Naive thymus-derived CD4-positive, alpha-beta T cell (primary cell): ENCODE data around the gene TTC31. TPM values are rescaled to one million over a fixed set of nuclear protein-coding genes. Genes with fewer than 3 reads are reported as not detected.

ENCODE experiments used
- ATAC-seq: fragments of 150-1000 bp; cut with Tn5 transposase; 2 replicates; pipeline ENCODE4 v1.10.0; 2021; ENCODE audit warnings: mild to moderate bottlenecking, moderate library complexity
- CTCF ChIA-PET: fragments of 350-600 bp; sonication (Branson Sonifier 250); formaldehyde crosslinking; loops from one replicate; lab custom pipeline; 2021; ENCODE audit warnings: antibody characterized with exemption; lab: Charles Lee
- POLR2A ChIA-PET: fragments of 350-600 bp; sonication (Branson Sonifier 250); formaldehyde crosslinking; loops from one replicate; lab custom pipeline; 2021; ENCODE audit warnings: antibody characterized with exemption, inconsistent platforms; lab: Charles Lee
- DNase-seq, 9 donors: peaks; one replicate each; pipeline versions ENCODE4 v3.0.0 to v3.0.0-alpha.2; 2020 to 2022; ENCODE audit warnings: mixed read lengths in 1 of 9
- H3K27ac ChIP-seq: one replicate; pipeline ENCODE4 v1.7.0; 2013; ENCODE audit warnings: mild to moderate bottlenecking, low read depth, low read length, moderate library complexity
- H3K27me3 ChIP-seq, 2 donors: one replicate each; pipeline ENCODE4 v1.7.0; 2013; ENCODE audit warnings: low read length in 2 of 2, mild to moderate bottlenecking in 2 of 2, moderate library complexity in 2 of 2; ENCODE audit not compliant: control insufficient read depth in 2 of 2, insufficient read depth in 2 of 2
- H3K36me3 ChIP-seq, 3 experiments: 1 replicate in 2 of 3; 2 replicates in 1 of 3; pipeline ENCODE4 v1.7.0; 2013; ENCODE audit warnings: low read length in 3 of 3, mild to moderate bottlenecking in 3 of 3, moderate library complexity in 1 of 3; ENCODE audit not compliant: insufficient read depth in 3 of 3, control insufficient read depth in 2 of 3
- H3K4me1 ChIP-seq, 2 donors: one replicate each; pipeline ENCODE4 v1.7.0; 2013; ENCODE audit warnings: low read length in 2 of 2, mild to moderate bottlenecking in 2 of 2, moderate library complexity in 1 of 2; ENCODE audit not compliant: control insufficient read depth in 2 of 2, insufficient read depth in 2 of 2
- H3K4me3 ChIP-seq: 2 replicates; pipeline ENCODE4 v1.7.0; 2013; ENCODE audit warnings: mild to moderate bottlenecking, low read length
- H3K9me3 ChIP-seq, 3 experiments: 1 replicate in 2 of 3; 2 replicates in 1 of 3; pipeline ENCODE4 v1.7.0; 2013; ENCODE audit warnings: low read length in 3 of 3; ENCODE audit not compliant: control insufficient read depth in 2 of 3
- H3K27ac Mint-ChIP-seq, 9 donors: one replicate each; pipeline ENCODE4 v1.8.0; 2020 to 2022; ENCODE audit warnings: mixed read lengths in 9 of 9, mild to moderate bottlenecking in 8 of 9, moderate library complexity in 5 of 9, inconsistent platforms in 2 of 9
- H3K27me3 Mint-ChIP-seq, 5 donors: one replicate each; pipeline ENCODE4 v1.8.0; 2021 to 2022; ENCODE audit warnings: mixed read lengths in 5 of 5, mild to moderate bottlenecking in 1 of 5
- H3K36me3 Mint-ChIP-seq, 5 donors: one replicate each; pipeline ENCODE4 v1.8.0; 2020 to 2022; ENCODE audit warnings: mixed read lengths in 5 of 5, mild to moderate bottlenecking in 3 of 5, inconsistent platforms in 1 of 5
- H3K4me1 Mint-ChIP-seq, 7 donors: one replicate each; pipeline ENCODE4 v1.8.0; 2020 to 2022; ENCODE audit warnings: mixed read lengths in 7 of 7, mild to moderate bottlenecking in 3 of 7, inconsistent platforms in 1 of 7
- H3K4me3 Mint-ChIP-seq, 10 donors: one replicate each; pipeline ENCODE4 v1.8.0; 2020 to 2022; ENCODE audit warnings: mild to moderate bottlenecking in 10 of 10, mixed read lengths in 10 of 10, moderate library complexity in 6 of 10, inconsistent platforms in 2 of 10
- H3K9me3 Mint-ChIP-seq, 11 donors: one replicate each; pipeline ENCODE4 v1.8.0; 2020 to 2022; ENCODE audit warnings: mixed read lengths in 11 of 11, mild to moderate bottlenecking in 4 of 11, inconsistent platforms in 1 of 11, moderate library complexity in 1 of 11
- intact Hi-C, 2 donors: fragments of 100-400 bp; cut with micrococcal nuclease; formaldehyde crosslinking; loops; one replicate each; pipeline ENCODE4 v1.15.1; 2023
- polyA plus RNA-seq, 2 donors: library from polyadenylated mRNA; unstranded; fragments of 300-500 nt; fragmentation: Illumina TruSeq; gene quantifications; one replicate each; pipeline ENCODE4 v1.2.3, GENCODE V29; 2021
- total RNA-seq, 6 experiments: library from RNA in 5 of 6; stranded (reverse) in 5 of 6; gene quantifications; 1 replicate in 5 of 6; 2 replicates in 1 of 6; pipeline ENCODE4 v1.2.3 and lab custom pipeline; 2021 to 2026

TTC31 gene
- total and polyA plus RNA-seq, 7 experiments from 2014 or later = 19.8 to 50.4 (median 35.9) TPM

DNA sequence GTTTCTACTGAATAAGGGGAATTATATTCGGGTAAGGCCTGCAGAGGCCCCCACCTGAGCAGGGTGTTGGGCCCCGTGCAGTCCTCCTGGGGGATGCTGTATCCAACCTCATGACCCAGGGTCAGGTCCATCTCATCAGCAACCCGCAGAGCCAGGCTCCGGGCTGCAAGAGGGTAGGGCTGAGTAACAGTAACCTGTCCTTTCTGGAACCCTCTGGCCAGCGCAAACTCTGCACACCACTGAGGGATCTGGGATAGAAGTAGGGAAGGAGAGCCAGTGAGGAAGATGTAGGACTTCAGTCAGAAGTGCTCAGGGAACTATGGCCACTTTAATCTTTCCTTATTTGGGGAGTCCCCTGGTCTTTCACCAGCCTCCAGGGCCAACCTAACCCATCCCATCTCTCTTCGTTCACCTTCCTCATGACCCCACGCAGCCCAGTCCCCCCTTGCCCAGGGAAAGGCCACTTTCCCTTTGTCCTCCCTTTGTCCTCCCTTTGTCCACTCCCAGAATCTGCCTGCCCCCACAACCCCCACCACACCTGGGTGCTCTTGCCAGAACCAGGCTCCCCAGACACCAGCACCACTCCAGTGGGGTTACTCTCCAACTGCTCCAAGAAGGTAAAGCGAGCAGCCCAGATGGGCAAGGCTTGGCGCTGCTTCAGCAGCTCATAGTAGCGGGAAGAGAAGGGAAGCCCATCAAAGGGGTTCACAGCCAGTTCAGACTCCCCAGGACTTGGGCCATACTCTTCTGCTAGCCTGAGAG is 42.3 kb downstream of the TTC31 start:
- CTCF ChIA-PET = interaction anchor here (2.3 kb wide), 1 partner anchor 42 kb away, joined by 6 read pairs; the partner anchor contains the start of genes CCDC142 and TTC31
- Mint-ChIP-seq H3K27me3 (peaks cover 11 to 13% (median 12%) of the 10 kb centered on the region in 5 donors), H3K36me3 (peaks cover 8 to 31% (median 21%) of the 10 kb centered on the region in 5 donors), H3K27ac (no peak overlapping the region), H3K4me3 (no peak overlapping the region), H3K9me3 (no peaks in the 10 kb centered on the region), H3K4me1 (peaks cover 16 to 29% (median 26%) of the 10 kb centered on the region in 7 donors)
- Histone ChIP-seq H3K36me3 (peaks cover 0 to 33% (median 6%) of the 10 kb centered on the region in 3 experiments), H3K27ac (no peak overlapping the region), H3K9me3 (no peaks in the 10 kb centered on the region), H3K27me3 (no peaks in the 10 kb centered on the region), H3K4me3 (no peak overlapping the region), H3K4me1 (peaks cover 0 to 10% of the 10 kb centered on the region in 2 donors)
- DNase-seq (no peak), ATAC-seq (no peak)
- intact Hi-C loops = loop anchor here in 1 of 2 donors (5.0 kb wide), 2 partner anchors 328 to 598 kb away; partner anchors contain the start of genes DGUOK and MTHFD2
- POLR2A ChIA-PET = interaction anchor here (1.3 to 2.0 kb wide), 2 partner anchors 10 to 14 kb away, joined by 4 to 8 read pairs; partner anchors contain the start of gene TLX2

DNA sequence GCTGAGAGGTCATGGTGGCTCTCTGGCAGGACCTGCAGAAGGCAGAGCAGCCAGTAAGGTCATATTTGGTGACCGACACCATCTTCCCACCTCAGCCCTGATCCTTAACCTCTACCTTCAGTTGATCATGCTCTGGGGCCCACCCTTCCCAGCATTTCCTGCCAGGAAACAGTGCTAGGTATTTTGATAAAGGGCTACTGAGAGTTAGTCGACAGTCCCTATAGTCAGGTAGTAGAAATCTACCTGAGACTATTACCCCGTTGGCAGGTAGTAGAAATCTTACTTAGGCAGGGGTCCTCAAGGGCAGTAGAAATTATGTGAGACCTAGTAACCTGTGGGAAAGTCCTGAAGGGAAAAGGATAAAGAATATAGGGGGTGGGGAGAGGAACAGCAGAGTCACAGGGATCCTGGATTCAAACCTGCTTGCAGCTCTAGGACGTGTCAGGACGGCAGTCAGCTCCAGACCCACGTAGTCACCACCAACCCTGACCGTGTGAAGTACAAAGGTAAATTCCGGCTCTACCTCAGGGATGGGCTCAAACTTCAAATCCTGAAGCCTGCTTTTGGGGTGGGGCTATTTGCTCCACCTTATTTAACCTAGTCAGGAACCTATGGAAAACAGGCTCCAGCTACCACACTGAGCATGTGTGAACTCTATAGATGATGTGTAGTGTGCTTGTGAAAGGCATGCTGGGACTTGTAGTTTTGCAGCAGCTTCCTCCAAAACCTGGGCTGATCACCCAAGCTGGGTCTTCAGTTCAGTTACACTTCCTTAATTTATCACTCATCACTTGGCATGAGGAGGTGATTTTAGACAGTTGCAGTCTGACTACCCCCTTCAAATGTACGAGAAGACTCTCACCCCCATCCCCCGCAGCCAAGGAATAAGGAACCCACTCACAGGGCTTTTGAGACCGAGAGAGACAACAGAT is 43.1 kb downstream of the TTC31 start, which contains the start of gene DQX1:
TSS of gene DQX1 (minus strand) at position 515 of the 932 bp plus-strand sequence. CDS start at position 13, 502 bp downstream.
- Histone ChIP-seq H3K4me1 (peaks cover 4 to 15% of the 10 kb centered on the region in 2 donors), H3K27ac (no peak within 1 kb of the TSS), H3K27me3 (no peaks in the 10 kb centered on the region), H3K9me3 (no peaks in the 10 kb centered on the region), H3K36me3 (peaks cover 0 to 35% (median 6%) of the 10 kb centered on the region in 3 experiments), H3K4me3 (no peak within 1 kb of the TSS)
- Mint-ChIP-seq H3K36me3 (peaks cover 8 to 30% (median 21%) of the 10 kb centered on the region in 5 donors), H3K4me1 (peaks cover 16 to 35% (median 32%) of the 10 kb centered on the region in 7 donors), H3K27ac (peak within 1 kb of the TSS in 3 of 9 donors; percentile 28 to 46 (median 43)), H3K9me3 (no peaks in the 10 kb centered on the region), H3K4me3 (peak within 1 kb of the TSS in 6 of 10 donors; percentile 10 to 94 (median 32)), H3K27me3 (peaks cover 3 to 9% (median 3%) of the 10 kb centered on the region in 5 donors)
- CTCF ChIA-PET = interaction anchor here (0.6 to 2.3 kb wide), 4 partner anchors 17 to 276 kb away, joined by 3 to 6 read pairs (median 3); partner anchors contain the start of genes CCDC142 and TTC31
- intact Hi-C loops = loop anchor here in 1 of 2 donors (5.0 kb wide), 2 partner anchors 329 to 599 kb away; partner anchors contain the start of genes DGUOK and MTHFD2
- DNase-seq = peak in 3 of 9 donors; percentile 33 to 42 (median 41)
- no peak for ATAC-seq
- POLR2A ChIA-PET = interaction anchor here (0.6 to 2.0 kb wide), 9 partner anchors 8 to 789 kb away, joined by 3 to 9 read pairs (median 4); partner anchors contain the start of genes TLX2, TPRKB and WBP1

DNA sequence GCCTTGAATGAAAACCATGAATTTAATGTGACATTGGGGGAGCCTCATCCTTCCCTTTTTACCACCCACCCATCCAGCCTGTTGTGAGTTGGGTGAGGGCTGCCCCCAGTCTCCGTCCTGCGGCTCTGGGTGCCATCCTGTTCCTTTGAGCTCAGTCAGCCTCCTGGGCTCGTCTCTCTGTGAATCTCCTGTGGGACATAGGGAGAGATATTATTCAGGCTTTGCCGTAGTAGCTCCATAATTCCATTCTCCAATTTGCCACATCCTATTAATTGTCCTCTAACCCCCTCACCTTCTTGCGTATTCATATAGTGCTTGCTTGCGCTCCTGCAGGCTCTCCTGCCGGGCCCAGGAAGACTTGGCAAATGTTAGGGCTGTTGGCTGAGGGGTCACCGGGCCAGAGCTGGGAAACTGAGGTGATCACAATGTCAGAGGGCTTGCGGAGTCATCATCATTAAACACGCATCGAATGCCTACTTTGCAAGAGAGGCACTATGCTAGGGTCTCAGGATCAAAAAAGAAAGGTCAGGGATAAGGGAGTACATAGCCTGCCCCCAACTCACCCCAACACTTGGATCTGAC is 43.9 kb downstream of the TTC31 start:
- Mint-ChIP-seq H3K4me1 (peaks cover 16 to 42% (median 36%) of the 10 kb centered on the region in 7 donors), H3K4me3 (peak overlapping the region in 5 of 10 donors; percentile 10 to 80 (median 30)), H3K9me3 (no peaks in the 10 kb centered on the region), H3K36me3 (peaks cover 8 to 32% (median 21%) of the 10 kb centered on the region in 5 donors), H3K27ac (peak overlapping the region in 1 of 9 donors; percentile 28), H3K27me3 (peaks cover 0 to 5% (median 0%) of the 10 kb centered on the region in 5 donors)
- CTCF ChIA-PET = interaction anchor here (0.6 to 2.3 kb wide), 3 partner anchors 44 to 277 kb away, joined by 3 to 6 read pairs (median 3); partner anchors contain the start of genes CCDC142 and TTC31
- Histone ChIP-seq H3K4me1 (peaks cover 11 to 23% of the 10 kb centered on the region in 2 donors), H3K4me3 (no peak overlapping the region), H3K27ac (no peak overlapping the region), H3K36me3 (peaks cover 0 to 35% (median 6%) of the 10 kb centered on the region in 3 experiments), H3K27me3 (no peaks in the 10 kb centered on the region), H3K9me3 (no peaks in the 10 kb centered on the region)
- intact Hi-C loops = loop anchor here in 1 of 2 donors (5.0 kb wide), 2 partner anchors 329 to 599 kb away; partner anchors contain the start of genes DGUOK and MTHFD2
- POLR2A ChIA-PET = interaction anchor here (0.7 to 2.0 kb wide), 11 partner anchors 9 to 789 kb away, joined by 3 to 9 read pairs (median 4); partner anchors contain the start of genes CCDC142, PCGF1, TLX2 and TPRKB
- ATAC-seq (no peak), DNase-seq (no peak)

DNA sequence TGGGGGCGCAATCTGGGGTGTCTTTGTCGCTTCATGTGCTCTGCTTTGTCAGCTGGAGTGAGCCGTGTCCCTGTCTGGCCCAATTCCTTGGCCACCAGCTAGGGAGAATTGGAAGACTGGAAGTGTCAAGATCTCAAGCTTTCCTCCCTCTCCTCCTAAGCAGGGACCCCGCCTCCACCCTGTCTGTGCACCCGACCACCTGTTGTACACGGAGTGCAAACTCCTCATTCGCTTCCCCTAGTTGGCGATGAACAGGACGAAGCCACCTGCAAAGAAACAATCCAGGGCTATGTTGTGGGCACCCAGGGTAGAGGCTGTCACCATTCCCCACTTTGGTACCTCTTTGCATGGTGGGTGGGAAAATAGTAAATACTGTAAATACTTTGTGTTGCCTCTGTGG is 44.9 kb downstream of the TTC31 start:
- ChIA-PET POLR2A (interaction anchor here (0.9 to 1.4 kb wide), 4 partner anchors 19 to 27 kb away, joined by 3 to 5 read pairs (median 4); partner anchors contain the start of genes LOXL3 and PCGF1), CTCF (interaction anchor here (2.3 kb wide), 1 partner anchor 45 kb away, joined by 6 read pairs; the partner anchor contains the start of genes CCDC142 and TTC31)
- H3K9me3 ChIP-seq = no peaks in the 10 kb centered on the region
- no peak for DNase-seq
- no peak overlapping the region for H3K27ac ChIP-seq
- no peak for ATAC-seq
- H3K36me3 ChIP-seq = peaks cover 0 to 38% (median 6%) of the 10 kb centered on the region in 3 experiments
- no peaks in the 10 kb centered on the region for H3K27me3 ChIP-seq
- H3K4me3 ChIP-seq = no peak overlapping the region
- H3K4me1 Mint-ChIP-seq = peaks cover 25 to 50% (median 43%) of the 10 kb centered on the region in 7 donors
- intact Hi-C loops = loop anchor here (2.0 to 5.0 kb wide), 4 partner anchors 45 to 600 kb away; partner anchors contain the start of genes CCDC142 (in 1 of the 2), DGUOK (in 1 of the 2), INO80B (in 1 of the 2) and MTHFD2 (in 1 of the 2)
- no peaks in the 10 kb centered on the region for H3K27me3 Mint-ChIP-seq
- H3K9me3 Mint-ChIP-seq = no peaks in the 10 kb centered on the region
- H3K4me3 Mint-ChIP-seq = peak overlapping the region; percentile 91 to 98 (median 94)
- peaks cover 8 to 37% (median 26%) of the 10 kb centered on the region in 5 donors for H3K36me3 Mint-ChIP-seq
- peak overlapping the region in 4 of 9 donors; percentile 76 to 93 (median 90) for H3K27ac Mint-ChIP-seq
- H3K4me1 ChIP-seq = peaks cover 11 to 25% of the 10 kb centered on the region in 2 donors
